ENCODE data around the gene EPHA7.

The EPHA7 gene

DNA sequence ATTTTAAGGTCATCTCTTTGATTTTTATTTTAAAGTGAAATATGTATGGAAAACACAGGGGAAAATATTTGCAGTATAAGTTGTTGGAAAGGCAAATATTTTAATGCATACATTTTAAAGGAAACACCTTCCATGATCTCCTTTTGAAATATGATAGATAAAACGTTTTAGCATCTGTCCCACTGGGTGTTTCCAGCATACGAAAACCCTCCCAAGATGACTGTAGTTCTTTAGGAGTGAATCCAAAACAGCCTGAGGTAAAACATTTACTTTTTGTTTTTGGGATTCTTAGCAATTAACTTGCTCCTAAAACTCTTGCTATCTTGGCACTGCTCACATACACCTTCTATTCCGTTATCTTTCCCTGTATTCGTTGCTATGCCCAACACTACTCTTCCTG lies 210.0 kb downstream of the EPHA7 start (continued):
- TF ChIP-seq, protein P1, sequence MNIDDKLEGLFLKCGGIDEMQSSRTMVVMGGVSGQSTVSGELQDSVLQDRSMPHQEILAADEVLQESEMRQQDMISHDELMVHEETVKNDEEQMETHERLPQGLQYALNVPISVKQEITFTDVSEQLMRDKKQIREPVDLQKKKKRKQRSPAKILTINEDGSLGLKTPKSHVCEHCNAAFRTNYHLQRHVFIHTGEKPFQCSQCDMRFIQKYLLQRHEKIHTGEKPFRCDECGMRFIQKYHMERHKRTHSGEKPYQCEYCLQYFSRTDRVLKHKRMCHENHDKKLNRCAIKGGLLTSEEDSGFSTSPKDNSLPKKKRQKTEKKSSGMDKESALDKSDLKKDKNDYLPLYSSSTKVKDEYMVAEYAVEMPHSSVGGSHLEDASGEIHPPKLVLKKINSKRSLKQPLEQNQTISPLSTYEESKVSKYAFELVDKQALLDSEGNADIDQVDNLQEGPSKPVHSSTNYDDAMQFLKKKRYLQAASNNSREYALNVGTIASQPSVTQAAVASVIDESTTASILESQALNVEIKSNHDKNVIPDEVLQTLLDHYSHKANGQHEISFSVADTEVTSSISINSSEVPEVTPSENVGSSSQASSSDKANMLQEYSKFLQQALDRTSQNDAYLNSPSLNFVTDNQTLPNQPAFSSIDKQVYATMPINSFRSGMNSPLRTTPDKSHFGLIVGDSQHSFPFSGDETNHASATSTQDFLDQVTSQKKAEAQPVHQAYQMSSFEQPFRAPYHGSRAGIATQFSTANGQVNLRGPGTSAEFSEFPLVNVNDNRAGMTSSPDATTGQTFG (tag by site-specific recombination; IDR thresholded peaks at IDR 0.05; ENCODE audit: borderline replicate concordance): no peak
- no peak for TF ChIP-seq ELK4 (IDR thresholded peaks at IDR 0.05; ENCODE audit: borderline replicate concordance, low read depth, low read length)
- TF ChIP-seq IKZF3 (tag by site-specific recombination; IDR thresholded peaks at IDR 0.05): no peak
- no peak for TF ChIP-seq ZFP3 (tag by site-specific recombination; IDR thresholded peaks at IDR 0.05; ENCODE audit: low read depth)
- TF ChIP-seq ZNF16 (tag by site-specific recombination; IDR thresholded peaks at IDR 0.05; ENCODE audit: low read depth): no peak
- no peak for TF ChIP-seq KLF8 (tag by site-specific recombination; IDR thresholded peaks at IDR 0.05)

DNA sequence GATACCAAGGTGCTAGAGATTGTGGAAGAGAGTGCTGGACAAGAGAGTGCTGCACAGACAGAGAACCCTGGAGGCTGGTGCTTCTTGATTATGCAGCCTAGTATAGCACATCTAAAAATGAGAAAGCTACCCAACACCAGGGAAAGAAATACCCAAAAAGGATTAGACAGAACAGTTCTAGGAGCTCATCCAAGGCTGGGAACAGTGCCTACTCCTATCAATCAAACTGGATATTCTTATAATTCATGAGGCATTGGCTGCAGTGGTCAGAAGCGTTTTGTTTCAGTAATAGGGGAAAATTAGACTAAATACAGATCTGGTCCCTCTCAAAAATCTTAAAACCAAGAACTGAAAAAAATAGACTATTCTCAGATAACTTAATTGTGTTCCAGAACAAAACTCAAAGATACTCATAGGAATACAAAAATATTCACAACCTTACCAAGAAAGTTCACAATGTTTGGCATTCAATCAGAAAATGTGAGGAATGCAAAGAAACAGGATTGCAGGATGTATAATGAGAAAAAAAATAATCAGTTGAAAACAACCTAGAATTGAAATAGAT lies 222.9 kb downstream of the EPHA7 start:
- no peak overlapping the region for H3K4me3 ChIP-seq (ENCODE audit: low read depth, low read length)
- no peak for TF ChIP-seq ZNF785 (tag by site-specific recombination; IDR thresholded peaks at IDR 0.05)
- no peak for TF ChIP-seq ZNF792 (tag by site-specific recombination; IDR thresholded peaks at IDR 0.05)
- H3K4me1 ChIP-seq (ENCODE audit: control insufficient read depth, insufficient read depth, low read length): peaks cover 15% of the 10 kb centered on the region
- ChIA-PET POLR2A (no interaction called here), CTCF (no interaction called here)
- no peak overlapping the region for H3K27ac ChIP-seq (ENCODE audit: extremely low read depth, low read depth, low read length)
- H3K36me3 ChIP-seq (ENCODE audit: control insufficient read depth in 2 of 2, insufficient read depth in 1 of 2, low read length in 2 of 2): no peaks in the 10 kb centered on the region
- no peaks in the 10 kb centered on the region for H3K9me3 ChIP-seq (ENCODE audit: control insufficient read depth, insufficient read depth, low read depth, low read length)

- POLR2A ChIA-PET: no interaction called here
- Histone ChIP-seq H3K4me3 (ENCODE audit: low read depth, low read length) (no peak overlapping the region), H3K36me3 (ENCODE audit: control insufficient read depth in 2 of 2, insufficient read depth in 1 of 2, low read length in 2 of 2) (no peaks in the 10 kb centered on the region), H3K27ac (ENCODE audit: extremely low read depth, low read depth, low read length) (no peak overlapping the region), H3K9me3 (ENCODE audit: control insufficient read depth, insufficient read depth, low read depth, low read length) (no peaks in the 10 kb centered on the region), H3K4me1 (ENCODE audit: control insufficient read depth, insufficient read depth, low read length) (peaks cover 15% of the 10 kb centered on the region)
- TF ChIP-seq FEZF1 (tag by site-specific recombination; IDR thresholded peaks at IDR 0.05) (peak; percentile 56; the same call in 1 of the 2 replicates), ZNF221 (tag by site-specific recombination; IDR thresholded peaks at IDR 0.05; ENCODE audit: borderline replicate concordance) (no peak), ZNF366 (tag by site-specific recombination; conservative IDR thresholded peaks at IDR 0.05) (no peak), ZNF19 (tag by site-specific recombination; IDR thresholded peaks at IDR 0.05; ENCODE audit: low read depth) (no peak), GLIS1 (tag by site-specific recombination; IDR thresholded peaks at IDR 0.05) (no peak), TCF7L2 (IDR thresholded peaks at IDR 0.05; ENCODE audit: borderline replicate concordance, low read depth, low read length) (peak; percentile 67; the same call in 1 of the 2 replicates), PRDM6 (tag by site-specific recombination; IDR thresholded peaks at IDR 0.05) (peak; percentile 62), ZNF140 (tag by site-specific recombination; IDR thresholded peaks at IDR 0.05) (no peak)
- CTCF ChIA-PET: no interaction called here
These were observed 224.9 kb downstream of the EPHA7 start for GRCh38 chr6:93194480-93194879.
